Caco-2 (cell line): Measurements from ENCODE around the gene ADGRB3. TPM values are rescaled to one million over a fixed set of nuclear protein-coding genes. Genes with fewer than 3 reads are reported as not detected.

Experiments
- BruUV-seq: library from RNA; stranded (reverse); fragments of 400-500 nt; replicated peaks from 2 replicates; lab custom pipeline; 2021; lab: Mats Ljungman, UMichigan
- CTCF ChIA-PET: fragments of 300-600 bp; sonication (Branson Sonifier 250); formaldehyde crosslinking; loops from one replicate; lab custom pipeline; 2022; ENCODE audit warnings: antibody characterized with exemption; lab: Charles Lee
- POLR2A ChIA-PET: fragments of 300-600 bp; sonication (Branson Sonifier 250); formaldehyde crosslinking; loops from one replicate; lab custom pipeline; 2022; ENCODE audit warnings: antibody characterized with exemption; lab: Charles Lee
- DNase-seq, 2 experiments: peaks; one replicate each; pipeline versions ENCODE4 v3.0.0 to v3.0.0-alpha.2; 2020 to 2022
- H3K27me3 ChIP-seq: replicated peaks from 2 replicates; pipeline ENCODE4 v1.6.0; 2011; ENCODE audit warnings: low read length; ENCODE audit not compliant: control insufficient read depth, insufficient read depth
- H3K36me3 ChIP-seq: 2 replicates; pipeline ENCODE4 v1.5.1; 2011; ENCODE audit warnings: low read length; ENCODE audit not compliant: control insufficient read depth, insufficient read depth
- H3K4me1 ChIP-seq: fragments of 250-450 bp; sonication (Bioruptor Pico); 2 replicates; pipeline ENCODE4 v1.5.1; 2020; ENCODE audit warnings: mild to moderate bottlenecking
- H3K4me3 ChIP-seq: 2 replicates; pipeline ENCODE4 v1.5.1; 2011; ENCODE audit warnings: low read depth, mild to moderate bottlenecking, control low read depth, low read length
- H3K9me3 ChIP-seq: fragments of 250-450 bp; sonication (Bioruptor Pico); 2 replicates; pipeline ENCODE4 v1.5.1; 2020; ENCODE audit warnings: mild to moderate bottlenecking, moderate library complexity
- H3K27ac Mint-ChIP-seq: one replicate; pipeline ENCODE4 v1.8.0; 2022; ENCODE audit warnings: mixed read lengths; ENCODE audit not compliant: unreplicated experiment
- H3K27me3 Mint-ChIP-seq: one replicate; pipeline ENCODE4 v1.8.0; 2022; ENCODE audit warnings: mixed read lengths; ENCODE audit not compliant: insufficient read depth, unreplicated experiment
- H3K36me3 Mint-ChIP-seq: one replicate; pipeline ENCODE4 v1.8.0; 2022; ENCODE audit warnings: mild to moderate bottlenecking, mixed read lengths; ENCODE audit not compliant: insufficient read depth, unreplicated experiment
- H3K4me1 Mint-ChIP-seq: one replicate; pipeline ENCODE4 v1.8.0; 2022; ENCODE audit warnings: low read depth, mixed read lengths; ENCODE audit not compliant: unreplicated experiment
- H3K4me3 Mint-ChIP-seq: one replicate; pipeline ENCODE4 v1.8.0; 2022; ENCODE audit warnings: mild to moderate bottlenecking, moderate library complexity, mixed read lengths; ENCODE audit not compliant: unreplicated experiment
- H3K9me3 Mint-ChIP-seq: one replicate; pipeline ENCODE4 v1.8.0; 2022; ENCODE audit warnings: mixed read lengths; ENCODE audit not compliant: unreplicated experiment
- intact Hi-C: fragments of 100-400 bp; cut with micrococcal nuclease; formaldehyde crosslinking; loops from one replicate; pipeline ENCODE4 v1.10.0; 2022; ENCODE audit not compliant: unreplicated experiment
- total RNA-seq: library from RNA; stranded (reverse); gene quantifications from 2 replicates; pipeline ENCODE4 v1.2.3, GENCODE V29; 2022
- TF ChIP-seq, protein P1 (sequence below), 2 experiments: fragments of 200-600 bp in 1 of 2; IDR thresholded peaks; 1 replicate in 1 of 2; 2 replicates in 1 of 2; pipeline versions ENCODE4 v1.5.1 to v1.8.0; 2011 to 2022; ENCODE audit warnings: antibody characterized with exemption in 1 of 2, control low read depth in 1 of 2, inconsistent platforms in 1 of 2, low read depth in 1 of 2, low read length in 1 of 2, mild to moderate bottlenecking in 1 of 2, moderate library complexity in 1 of 2; ENCODE audit not compliant: insufficient read depth in 1 of 2, severe bottlenecking in 1 of 2, unreplicated experiment in 1 of 2

ADGRB3 gene
- total RNA-seq, 1 experiment from 2014 or later = 0.18 TPM

DNA sequence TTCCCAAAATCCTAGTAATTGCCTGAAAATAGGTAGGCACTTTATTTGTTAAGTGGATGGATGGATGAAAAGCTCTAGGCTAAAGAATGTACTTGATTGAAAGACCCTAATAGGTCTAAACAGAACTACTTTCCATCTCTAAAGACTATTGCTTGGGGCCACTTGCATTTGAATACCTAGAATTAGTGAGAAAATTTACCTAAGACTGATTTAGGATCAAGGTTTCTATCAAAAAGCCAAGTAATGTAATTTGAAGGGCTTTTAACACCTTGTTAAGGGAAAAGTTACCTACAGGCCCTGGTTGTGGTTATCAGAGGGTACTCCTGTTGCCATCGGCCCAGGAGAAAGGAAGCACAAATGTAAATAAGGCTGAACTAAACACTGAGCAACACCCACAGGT is 581.0 kb downstream of the ADGRB3 start:
- Mint-ChIP-seq H3K36me3 (no peaks in the 10 kb centered on the region), H3K4me3 (no peak overlapping the region), H3K9me3 (no peaks in the 10 kb centered on the region), H3K27ac (no peak overlapping the region), H3K4me1 (no peaks in the 10 kb centered on the region), H3K27me3 (peaks cover 12% of the 10 kb centered on the region)
- Histone ChIP-seq H3K36me3 (no peaks in the 10 kb centered on the region), H3K4me1 (no peaks in the 10 kb centered on the region), H3K9me3 (no peaks in the 10 kb centered on the region), H3K27me3 (no peaks in the 10 kb centered on the region), H3K4me3 (no peak overlapping the region)
- DNase-seq = no peak
- intact Hi-C loops = no loop called here
- TF ChIP-seq, protein P1, sequence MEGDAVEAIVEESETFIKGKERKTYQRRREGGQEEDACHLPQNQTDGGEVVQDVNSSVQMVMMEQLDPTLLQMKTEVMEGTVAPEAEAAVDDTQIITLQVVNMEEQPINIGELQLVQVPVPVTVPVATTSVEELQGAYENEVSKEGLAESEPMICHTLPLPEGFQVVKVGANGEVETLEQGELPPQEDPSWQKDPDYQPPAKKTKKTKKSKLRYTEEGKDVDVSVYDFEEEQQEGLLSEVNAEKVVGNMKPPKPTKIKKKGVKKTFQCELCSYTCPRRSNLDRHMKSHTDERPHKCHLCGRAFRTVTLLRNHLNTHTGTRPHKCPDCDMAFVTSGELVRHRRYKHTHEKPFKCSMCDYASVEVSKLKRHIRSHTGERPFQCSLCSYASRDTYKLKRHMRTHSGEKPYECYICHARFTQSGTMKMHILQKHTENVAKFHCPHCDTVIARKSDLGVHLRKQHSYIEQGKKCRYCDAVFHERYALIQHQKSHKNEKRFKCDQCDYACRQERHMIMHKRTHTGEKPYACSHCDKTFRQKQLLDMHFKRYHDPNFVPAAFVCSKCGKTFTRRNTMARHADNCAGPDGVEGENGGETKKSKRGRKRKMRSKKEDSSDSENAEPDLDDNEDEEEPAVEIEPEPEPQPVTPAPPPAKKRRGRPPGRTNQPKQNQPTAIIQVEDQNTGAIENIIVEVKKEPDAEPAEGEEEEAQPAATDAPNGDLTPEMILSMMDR (IDR thresholded peaks at IDR 0.05; ENCODE audit: insufficient read depth in 1 of 2, low read depth in 1 of 2, low read length in 1 of 2, severe bottlenecking in 1 of 2, unreplicated experiment in 1 of 2) = no peak
- BruUV-seq = no TSS peak
- POLR2A ChIA-PET = no interaction called here
- CTCF ChIA-PET = no interaction called here

DNA sequence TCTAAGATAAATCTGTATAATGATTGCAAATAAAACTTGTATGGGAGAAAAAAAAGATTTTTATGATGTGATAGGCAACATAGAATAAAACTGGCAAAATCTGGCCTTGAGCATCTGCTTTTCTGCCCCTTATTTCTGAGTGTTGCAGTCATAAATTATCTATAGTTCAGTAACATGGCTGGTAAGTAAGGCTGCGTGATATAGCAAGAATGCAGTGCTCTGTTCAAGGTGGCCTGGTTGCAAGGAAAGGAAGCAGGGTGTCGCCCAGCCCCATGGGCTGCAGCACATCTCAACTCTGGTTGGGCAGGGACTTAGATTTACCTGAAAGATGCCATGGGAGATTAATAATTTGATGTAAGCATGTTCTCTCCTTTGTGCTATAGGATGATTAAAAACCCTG is 582.3 kb downstream of the ADGRB3 start:
- Histone ChIP-seq H3K27me3 (no peaks in the 10 kb centered on the region), H3K9me3 (no peaks in the 10 kb centered on the region), H3K4me3 (no peak overlapping the region), H3K36me3 (no peaks in the 10 kb centered on the region), H3K4me1 (no peaks in the 10 kb centered on the region)
- Mint-ChIP-seq H3K4me1 (no peaks in the 10 kb centered on the region), H3K9me3 (no peaks in the 10 kb centered on the region), H3K36me3 (no peaks in the 10 kb centered on the region), H3K27me3 (peaks cover 12% of the 10 kb centered on the region), H3K27ac (no peak overlapping the region), H3K4me3 (no peak overlapping the region)
- TF ChIP-seq, protein P1 (IDR thresholded peaks at IDR 0.05; ENCODE audit: insufficient read depth in 1 of 2, low read depth in 1 of 2, low read length in 1 of 2, severe bottlenecking in 1 of 2, unreplicated experiment in 1 of 2) = no peak
- BruUV-seq = no TSS peak
- DNase-seq = no peak
- ChIA-PET POLR2A (no interaction called here), CTCF (no interaction called here)
- intact Hi-C loops = no loop called here

DNA sequence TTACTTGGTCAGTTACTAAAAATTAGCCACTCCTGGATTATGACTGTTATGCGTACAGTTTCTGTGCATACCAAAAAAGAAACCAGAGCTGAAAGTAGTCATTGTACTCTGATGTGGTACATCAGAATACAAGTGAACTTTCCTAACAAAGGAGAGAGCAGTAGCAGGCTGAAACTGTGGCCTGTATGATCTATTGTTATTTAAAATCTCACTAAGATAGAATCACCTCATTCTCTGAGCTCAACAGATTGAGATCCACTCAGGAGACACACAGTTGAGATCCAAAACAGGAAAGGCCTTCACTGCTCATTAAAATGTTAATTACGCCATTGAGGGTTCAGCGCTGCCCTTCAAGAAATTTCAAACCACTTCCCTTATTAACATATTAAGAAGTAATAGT is 585.3 kb downstream of the ADGRB3 start:
- no peak overlapping the region for H3K27ac Mint-ChIP-seq
- ChIA-PET CTCF (no interaction called here), POLR2A (no interaction called here)
- Histone ChIP-seq H3K4me3 (no peak overlapping the region), H3K36me3 (no peaks in the 10 kb centered on the region), H3K9me3 (no peaks in the 10 kb centered on the region), H3K27me3 (no peaks in the 10 kb centered on the region), H3K4me1 (no peaks in the 10 kb centered on the region)
- no peaks in the 10 kb centered on the region for H3K9me3 Mint-ChIP-seq
- DNase-seq = no peak
- H3K4me1 Mint-ChIP-seq = no peaks in the 10 kb centered on the region
- no peak overlapping the region for H3K4me3 Mint-ChIP-seq
- no peaks in the 10 kb centered on the region for H3K36me3 Mint-ChIP-seq
- TF ChIP-seq, protein P1 (IDR thresholded peaks at IDR 0.05; ENCODE audit: insufficient read depth in 1 of 2, low read depth in 1 of 2, low read length in 1 of 2, severe bottlenecking in 1 of 2, unreplicated experiment in 1 of 2) = no peak
- intact Hi-C loops = no loop called here
- BruUV-seq = no TSS peak
- peaks cover 6% of the 10 kb centered on the region for H3K27me3 Mint-ChIP-seq
